Type B pancreatic cell (in vitro differentiated cells): Measurements from ENCODE around the gene MEIS2. TPM values are rescaled to one million over a fixed set of nuclear protein-coding genes. Genes with fewer than 3 reads are reported as not detected.

Source experiments
- DNase-seq: peaks from one replicate; pipeline ENCODE4 v3.0.0; 2021; ENCODE audit warnings: mixed read lengths; ENCODE audit not compliant: unreplicated experiment; ENCODE audit errors: extremely low spot score
- H3K27ac Mint-ChIP-seq: 2 replicates; pipeline ENCODE4 v1.8.0; 2021; ENCODE audit warnings: mild to moderate bottlenecking, mixed read lengths
- H3K27me3 Mint-ChIP-seq: 2 replicates; pipeline ENCODE4 v1.8.0; 2021; ENCODE audit warnings: mixed read lengths
- H3K36me3 Mint-ChIP-seq: 2 replicates; pipeline ENCODE4 v1.8.0; 2021; ENCODE audit warnings: mixed read lengths
- H3K4me1 Mint-ChIP-seq: one replicate; pipeline ENCODE4 v1.8.0; 2021; ENCODE audit warnings: mixed read lengths; ENCODE audit not compliant: unreplicated experiment
- H3K4me3 Mint-ChIP-seq: 2 replicates; pipeline ENCODE4 v1.8.0; 2021; ENCODE audit warnings: mild to moderate bottlenecking, mixed read lengths
- H3K9me3 Mint-ChIP-seq: 2 replicates; pipeline ENCODE4 v1.8.0; 2021; ENCODE audit warnings: mixed read lengths
- total RNA-seq: library from RNA; stranded (reverse); gene quantifications from 2 replicates; pipeline ENCODE4 v1.2.1, GENCODE V29; 2021; ENCODE audit warnings: low replicate concordance
- TF ChIP-seq, protein P1 (sequence below): fragments of 200-600 bp; sonication (generic); conservative IDR thresholded peaks from 2 replicates; pipeline ENCODE4 v1.5.0; 2021; ENCODE audit warnings: antibody characterized with exemption, mild to moderate bottlenecking

The MEIS2 gene
- total RNA-seq, 1 donor from 2014 or later: 211 TPM

- H3K9me3 Mint-ChIP-seq: no peaks in the 10 kb centered on the region
- no peak for DNase-seq
- TF ChIP-seq, protein P1, sequence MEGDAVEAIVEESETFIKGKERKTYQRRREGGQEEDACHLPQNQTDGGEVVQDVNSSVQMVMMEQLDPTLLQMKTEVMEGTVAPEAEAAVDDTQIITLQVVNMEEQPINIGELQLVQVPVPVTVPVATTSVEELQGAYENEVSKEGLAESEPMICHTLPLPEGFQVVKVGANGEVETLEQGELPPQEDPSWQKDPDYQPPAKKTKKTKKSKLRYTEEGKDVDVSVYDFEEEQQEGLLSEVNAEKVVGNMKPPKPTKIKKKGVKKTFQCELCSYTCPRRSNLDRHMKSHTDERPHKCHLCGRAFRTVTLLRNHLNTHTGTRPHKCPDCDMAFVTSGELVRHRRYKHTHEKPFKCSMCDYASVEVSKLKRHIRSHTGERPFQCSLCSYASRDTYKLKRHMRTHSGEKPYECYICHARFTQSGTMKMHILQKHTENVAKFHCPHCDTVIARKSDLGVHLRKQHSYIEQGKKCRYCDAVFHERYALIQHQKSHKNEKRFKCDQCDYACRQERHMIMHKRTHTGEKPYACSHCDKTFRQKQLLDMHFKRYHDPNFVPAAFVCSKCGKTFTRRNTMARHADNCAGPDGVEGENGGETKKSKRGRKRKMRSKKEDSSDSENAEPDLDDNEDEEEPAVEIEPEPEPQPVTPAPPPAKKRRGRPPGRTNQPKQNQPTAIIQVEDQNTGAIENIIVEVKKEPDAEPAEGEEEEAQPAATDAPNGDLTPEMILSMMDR: no peak
- H3K36me3 Mint-ChIP-seq: no peaks in the 10 kb centered on the region
- H3K4me3 Mint-ChIP-seq: no peak overlapping the region
- no peaks in the 10 kb centered on the region for H3K27me3 Mint-ChIP-seq
- no peak overlapping the region for H3K27ac Mint-ChIP-seq
- H3K4me1 Mint-ChIP-seq: peaks cover 12% of the 10 kb centered on the region
Measured at GRCh38 chr15:36867436-36867835, 232.9 kb downstream of the MEIS2 start.

- TF ChIP-seq, protein P1: no peak
- Mint-ChIP-seq H3K9me3 (no peaks in the 10 kb centered on the region), H3K36me3 (no peaks in the 10 kb centered on the region), H3K4me1 (peaks cover 12% of the 10 kb centered on the region), H3K4me3 (no peak overlapping the region), H3K27me3 (no peaks in the 10 kb centered on the region), H3K27ac (no peak overlapping the region)
- DNase-seq: no peak
Measured at GRCh38 chr15:36866896-36867295, 233.5 kb downstream of the MEIS2 start.

DNA sequence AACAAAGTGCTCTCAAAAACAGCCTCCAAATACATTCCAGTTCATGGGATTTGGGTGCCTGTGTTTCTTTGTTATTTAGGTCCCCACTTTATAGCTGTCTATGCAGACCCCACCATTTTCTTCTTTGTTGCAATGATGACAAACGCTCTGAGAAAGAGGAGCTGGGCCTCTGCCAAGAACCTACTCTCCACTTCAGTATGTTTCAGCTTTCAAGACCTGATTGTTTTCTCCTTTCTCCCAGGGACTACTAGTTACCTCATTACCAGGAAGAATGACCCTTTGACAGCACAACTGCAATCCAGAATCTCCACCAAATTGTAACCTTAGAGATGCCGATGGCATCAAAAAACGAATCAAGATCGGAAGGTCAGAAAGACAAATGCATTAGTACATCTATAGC, 236.8 kb downstream of the MEIS2 start:
- no peak overlapping the region for H3K4me3 Mint-ChIP-seq
- no peak overlapping the region for H3K27ac Mint-ChIP-seq
- no peak for DNase-seq
- H3K36me3 Mint-ChIP-seq: peaks cover 3% of the 10 kb centered on the region
- H3K4me1 Mint-ChIP-seq: peaks cover 12% of the 10 kb centered on the region
- H3K27me3 Mint-ChIP-seq: no peaks in the 10 kb centered on the region
- no peaks in the 10 kb centered on the region for H3K9me3 Mint-ChIP-seq
- TF ChIP-seq, protein P1: no peak

DNA sequence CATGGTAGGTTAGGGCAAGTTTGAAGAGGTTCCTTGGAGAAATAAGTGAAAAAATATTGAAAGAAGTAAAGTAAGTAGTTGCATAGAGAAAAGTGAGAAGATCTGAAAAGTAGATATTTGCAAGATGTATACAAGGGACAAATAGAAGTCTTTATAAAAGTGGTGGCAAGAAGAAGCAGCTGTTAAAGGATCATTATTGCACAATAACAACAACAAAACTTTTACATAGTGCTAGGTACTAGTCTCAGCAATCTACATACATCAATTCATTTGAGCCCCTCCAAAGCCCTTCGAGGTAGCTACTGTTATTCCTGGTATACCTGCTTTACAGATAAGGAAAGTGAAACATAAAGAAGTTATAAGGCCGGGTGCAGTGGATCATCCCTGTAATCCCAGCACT, 239.6 kb downstream of the MEIS2 start:
- no peak overlapping the region for H3K27ac Mint-ChIP-seq
- H3K4me3 Mint-ChIP-seq: no peak overlapping the region
- TF ChIP-seq, protein P1: no peak
- peaks cover 12% of the 10 kb centered on the region for H3K4me1 Mint-ChIP-seq
- H3K9me3 Mint-ChIP-seq: no peaks in the 10 kb centered on the region
- H3K36me3 Mint-ChIP-seq: peaks cover 7% of the 10 kb centered on the region
- no peaks in the 10 kb centered on the region for H3K27me3 Mint-ChIP-seq
- DNase-seq: no peak

DNA sequence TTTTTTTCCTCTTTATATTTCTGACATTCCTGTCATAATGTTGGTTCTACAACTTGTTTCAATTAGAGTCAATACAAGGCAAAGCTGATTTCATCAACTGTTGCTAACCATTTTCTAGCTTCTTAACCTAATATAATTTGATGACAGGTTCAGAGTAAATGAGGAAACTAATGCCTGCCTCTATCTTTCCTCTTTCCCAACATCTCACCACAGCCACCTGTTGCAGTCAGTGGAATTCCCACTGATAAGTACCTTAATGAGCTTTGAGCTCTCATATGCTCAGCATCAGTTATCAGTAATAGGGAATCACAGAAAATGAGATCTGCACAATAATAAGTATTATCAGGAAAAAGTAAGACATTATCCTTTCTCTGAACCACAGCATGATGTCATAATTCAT, 241.9 kb downstream of the MEIS2 start:
- H3K27ac Mint-ChIP-seq: no peak overlapping the region
- H3K36me3 Mint-ChIP-seq: peaks cover 7% of the 10 kb centered on the region
- TF ChIP-seq, protein P1: no peak
- no peaks in the 10 kb centered on the region for H3K4me1 Mint-ChIP-seq
- no peak for DNase-seq
- H3K27me3 Mint-ChIP-seq: no peaks in the 10 kb centered on the region
- H3K9me3 Mint-ChIP-seq: peaks cover 7% of the 10 kb centered on the region
- no peak overlapping the region for H3K4me3 Mint-ChIP-seq
